Measurements from ENCODE around the gene CCDC24.

The CCDC24 gene

DNA sequence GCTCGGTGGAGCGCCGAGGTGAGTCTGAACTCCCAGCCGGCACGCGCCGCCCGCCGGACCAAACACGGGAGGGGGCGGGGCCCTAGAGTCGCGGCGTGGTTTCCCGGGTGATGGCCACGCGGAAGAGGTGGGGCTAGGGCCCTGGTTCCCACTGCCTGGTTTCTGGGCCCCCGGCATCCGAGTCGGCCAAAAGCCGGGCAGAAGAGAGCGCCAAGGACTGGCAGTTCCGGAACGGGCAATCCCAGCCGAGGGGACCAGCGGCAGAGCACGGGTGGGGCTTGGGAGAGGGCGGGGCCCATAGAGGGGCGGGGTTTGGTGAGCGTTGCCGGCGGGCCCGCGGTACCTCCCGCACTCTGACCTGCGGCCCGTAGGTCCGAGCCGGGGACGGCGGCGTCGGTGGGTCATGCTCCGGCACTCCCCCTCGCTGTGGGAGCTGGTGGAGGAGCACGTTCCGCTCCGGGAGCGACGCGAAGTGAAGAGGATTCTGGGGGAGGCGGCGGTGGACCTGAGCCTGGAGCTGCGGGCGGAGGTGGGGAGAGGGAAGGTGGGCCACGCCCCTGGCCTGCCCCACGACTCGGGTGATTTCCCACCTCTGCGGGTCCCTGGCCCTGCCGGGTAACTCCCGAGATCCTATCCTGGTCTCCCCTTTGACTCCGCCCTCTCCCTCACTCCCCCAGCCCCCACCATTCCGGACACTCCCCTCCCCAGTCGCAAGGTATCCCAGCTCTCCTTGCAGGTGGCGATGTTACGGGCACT is at the start of gene CCDC24:
TSS of gene CCDC24 (plus strand) at position 124 of the 756 bp plus-strand sequence. CDS start at position 404, 280 bp downstream.
- H3K9ac ChIP-seq (ENCODE audit: low read length), result peak within 1 kb of the TSS; percentile 74
- no peaks in the 10 kb centered on the region for H3K9me3 ChIP-seq (ENCODE audit: control insufficient read depth, low read length)
- H3K4me3 ChIP-seq (ENCODE audit: low read length), result peak within 1 kb of the TSS; percentile 61
- no peaks in the 10 kb centered on the region for H3K27me3 ChIP-seq (ENCODE audit: control insufficient read depth, insufficient read depth, low read length)
- no peaks in the 10 kb centered on the region for H3K36me3 ChIP-seq (ENCODE audit: control insufficient read depth, insufficient read depth, low read length)
- H3K4me1 ChIP-seq (ENCODE audit: control insufficient read depth, insufficient read depth, low read length), result peaks cover 29% of the 10 kb centered on the region

GRCh38 chr1:43942411-43942810 is 49.0 kb upstream of the CCDC24 start:
- Histone ChIP-seq H3K4me1 (ENCODE audit: control insufficient read depth, insufficient read depth, low read length) (peaks cover 2% of the 10 kb centered on the region), H3K4me3 (ENCODE audit: low read length) (no peak overlapping the region), H3K9me3 (ENCODE audit: control insufficient read depth, low read length) (no peaks in the 10 kb centered on the region), H3K9ac (ENCODE audit: low read length) (no peak overlapping the region), H3K27me3 (ENCODE audit: control insufficient read depth, insufficient read depth, low read length) (no peaks in the 10 kb centered on the region), H3K36me3 (ENCODE audit: control insufficient read depth, insufficient read depth, low read length) (no peaks in the 10 kb centered on the region)

GRCh38 chr1:43944860-43945259 is 46.5 kb upstream of the CCDC24 start:
- Histone ChIP-seq H3K36me3 (ENCODE audit: control insufficient read depth, insufficient read depth, low read length) (no peaks in the 10 kb centered on the region), H3K9ac (ENCODE audit: low read length) (no peak overlapping the region), H3K4me3 (ENCODE audit: low read length) (no peak overlapping the region), H3K27me3 (ENCODE audit: control insufficient read depth, insufficient read depth, low read length) (no peaks in the 10 kb centered on the region), H3K4me1 (ENCODE audit: control insufficient read depth, insufficient read depth, low read length) (peaks cover 12% of the 10 kb centered on the region), H3K9me3 (ENCODE audit: control insufficient read depth, low read length) (no peaks in the 10 kb centered on the region)

DNA sequence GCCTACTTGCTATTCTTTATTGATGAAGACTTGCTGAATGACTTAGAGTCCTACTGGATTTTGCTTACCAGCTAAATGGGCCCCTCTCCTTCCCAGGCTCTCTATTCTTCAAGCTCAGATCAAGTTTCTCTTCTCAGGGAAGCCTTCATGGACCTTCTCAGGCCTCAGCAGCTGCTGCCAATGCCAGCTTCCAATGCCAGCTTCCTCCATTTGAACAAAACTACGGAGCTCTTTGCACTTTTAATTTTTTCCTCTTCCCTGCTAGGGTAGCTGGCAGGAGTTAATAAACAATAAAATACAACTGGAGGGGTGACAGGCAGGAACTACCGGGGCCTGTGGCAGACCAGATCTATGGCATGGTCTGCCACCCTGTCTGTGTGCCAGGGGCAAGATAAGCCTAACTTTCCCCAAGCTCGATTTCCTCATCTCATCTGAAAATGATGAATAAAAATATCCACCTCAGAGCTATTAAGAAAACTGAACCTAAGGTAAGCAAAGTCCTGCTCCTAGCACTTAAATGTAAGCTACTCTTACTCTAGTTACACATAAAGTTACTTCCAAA is 45.6 kb upstream of the CCDC24 start:
- Histone ChIP-seq H3K4me1 (ENCODE audit: control insufficient read depth, insufficient read depth, low read length) (peaks cover 12% of the 10 kb centered on the region), H3K9ac (ENCODE audit: low read length) (peak overlapping the region; percentile 61), H3K36me3 (ENCODE audit: control insufficient read depth, insufficient read depth, low read length) (no peaks in the 10 kb centered on the region), H3K4me3 (ENCODE audit: low read length) (peak overlapping the region; percentile 24), H3K9me3 (ENCODE audit: control insufficient read depth, low read length) (no peaks in the 10 kb centered on the region), H3K27me3 (ENCODE audit: control insufficient read depth, insufficient read depth, low read length) (no peaks in the 10 kb centered on the region)

GRCh38 chr1:43946236-43947060 is 45.0 kb upstream of the CCDC24 start, which contains the start of gene IPO13:
IPO13 (plus strand) TSS chr1:43946950; CDS start chr1:43947601, 651 bp downstream.
- H3K4me1 ChIP-seq (ENCODE audit: control insufficient read depth, insufficient read depth, low read length), result peaks cover 12% of the 10 kb centered on the region
- no peaks in the 10 kb centered on the region for H3K36me3 ChIP-seq (ENCODE audit: control insufficient read depth, insufficient read depth, low read length)
- H3K9ac ChIP-seq (ENCODE audit: low read length), result peak within 1 kb of the TSS; percentile 89
- peak within 1 kb of the TSS; percentile 53 for H3K4me3 ChIP-seq (ENCODE audit: low read length)
- no peaks in the 10 kb centered on the region for H3K9me3 ChIP-seq (ENCODE audit: control insufficient read depth, low read length)
- H3K27me3 ChIP-seq (ENCODE audit: control insufficient read depth, insufficient read depth, low read length), result no peaks in the 10 kb centered on the region

DNA sequence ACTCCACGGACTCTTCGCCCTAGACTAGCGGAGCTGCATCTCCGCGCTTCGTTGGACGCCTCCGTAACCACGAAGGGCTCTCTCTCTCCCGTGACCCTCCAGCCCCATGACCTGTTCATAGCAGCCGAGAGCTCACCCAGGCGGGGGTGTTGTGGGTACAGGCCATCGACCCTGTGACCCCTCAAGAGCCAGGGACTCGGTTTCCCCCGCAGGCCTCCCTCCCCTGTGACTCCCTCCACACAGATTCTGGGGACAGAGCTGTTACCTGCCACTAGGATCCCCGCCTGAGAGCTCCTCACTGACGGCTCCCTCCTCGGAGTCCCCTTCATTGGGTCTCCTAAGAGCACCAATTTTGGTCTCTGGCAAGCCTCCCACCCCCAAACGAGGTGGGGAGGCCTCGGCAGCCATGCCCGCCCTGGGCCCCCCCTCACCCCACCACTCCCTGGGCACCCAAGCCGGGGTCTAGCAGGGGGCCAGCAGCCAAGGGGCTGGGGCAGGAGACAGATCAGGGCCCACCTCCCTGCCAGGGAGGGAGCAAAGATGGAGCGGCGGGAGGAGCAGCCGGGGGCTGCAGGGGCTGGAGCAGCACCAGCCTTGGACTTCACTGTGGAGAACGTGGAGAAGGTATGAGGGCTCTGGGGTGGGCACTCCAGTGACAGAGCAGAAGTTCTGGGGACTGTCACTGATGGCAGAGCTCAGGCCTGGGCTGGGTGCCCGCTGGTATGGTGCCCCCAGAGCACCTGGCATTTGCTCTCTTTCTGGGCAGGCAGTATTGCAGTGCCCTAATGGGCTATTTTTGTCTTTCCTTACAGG is 44.1 kb upstream of the CCDC24 start:
- H3K27me3 ChIP-seq (ENCODE audit: control insufficient read depth, insufficient read depth, low read length), result no peaks in the 10 kb centered on the region
- H3K9me3 ChIP-seq (ENCODE audit: control insufficient read depth, low read length), result no peaks in the 10 kb centered on the region
- H3K9ac ChIP-seq (ENCODE audit: low read length), result peak overlapping the region; percentile 89
- peak overlapping the region; percentile 53 for H3K4me3 ChIP-seq (ENCODE audit: low read length)
- H3K4me1 ChIP-seq (ENCODE audit: control insufficient read depth, insufficient read depth, low read length), result peaks cover 12% of the 10 kb centered on the region
- no peaks in the 10 kb centered on the region for H3K36me3 ChIP-seq (ENCODE audit: control insufficient read depth, insufficient read depth, low read length)

- Histone ChIP-seq H3K4me3 (ENCODE audit: low read length) (peak overlapping the region; percentile 53), H3K4me1 (ENCODE audit: control insufficient read depth, insufficient read depth, low read length) (peaks cover 12% of the 10 kb centered on the region), H3K9ac (ENCODE audit: low read length) (peak overlapping the region; percentile 89), H3K27me3 (ENCODE audit: control insufficient read depth, insufficient read depth, low read length) (no peaks in the 10 kb centered on the region), H3K36me3 (ENCODE audit: control insufficient read depth, insufficient read depth, low read length) (no peaks in the 10 kb centered on the region), H3K9me3 (ENCODE audit: control insufficient read depth, low read length) (no peaks in the 10 kb centered on the region)
These were observed 43.4 kb upstream of the CCDC24 start for GRCh38 chr1:43947874-43948437.

DNA sequence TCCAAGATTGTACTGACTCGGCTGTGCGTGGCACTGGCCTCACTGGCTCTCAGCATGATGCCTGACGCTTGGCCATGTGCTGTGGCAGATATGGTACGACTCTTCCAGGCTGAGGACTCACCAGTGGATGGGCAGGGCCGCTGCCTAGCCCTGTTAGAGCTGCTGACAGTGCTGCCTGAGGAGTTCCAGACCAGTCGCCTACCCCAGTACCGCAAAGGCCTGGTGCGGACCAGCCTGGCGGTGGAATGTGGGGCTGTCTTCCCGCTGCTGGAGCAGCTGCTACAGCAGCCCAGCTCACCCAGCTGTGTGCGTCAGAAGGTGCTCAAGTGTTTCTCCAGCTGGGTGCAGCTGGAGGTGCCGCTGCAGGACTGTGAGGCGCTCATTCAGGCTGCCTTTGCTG is 41.7 kb upstream of the CCDC24 start:
- H3K4me1 ChIP-seq (ENCODE audit: control insufficient read depth, insufficient read depth, low read length), result peaks cover 12% of the 10 kb centered on the region
- no peak overlapping the region for H3K9ac ChIP-seq (ENCODE audit: low read length)
- H3K4me3 ChIP-seq (ENCODE audit: low read length), result no peak overlapping the region
- H3K9me3 ChIP-seq (ENCODE audit: control insufficient read depth, low read length), result no peaks in the 10 kb centered on the region
- no peaks in the 10 kb centered on the region for H3K36me3 ChIP-seq (ENCODE audit: control insufficient read depth, insufficient read depth, low read length)
- H3K27me3 ChIP-seq (ENCODE audit: control insufficient read depth, insufficient read depth, low read length), result no peaks in the 10 kb centered on the region

DNA sequence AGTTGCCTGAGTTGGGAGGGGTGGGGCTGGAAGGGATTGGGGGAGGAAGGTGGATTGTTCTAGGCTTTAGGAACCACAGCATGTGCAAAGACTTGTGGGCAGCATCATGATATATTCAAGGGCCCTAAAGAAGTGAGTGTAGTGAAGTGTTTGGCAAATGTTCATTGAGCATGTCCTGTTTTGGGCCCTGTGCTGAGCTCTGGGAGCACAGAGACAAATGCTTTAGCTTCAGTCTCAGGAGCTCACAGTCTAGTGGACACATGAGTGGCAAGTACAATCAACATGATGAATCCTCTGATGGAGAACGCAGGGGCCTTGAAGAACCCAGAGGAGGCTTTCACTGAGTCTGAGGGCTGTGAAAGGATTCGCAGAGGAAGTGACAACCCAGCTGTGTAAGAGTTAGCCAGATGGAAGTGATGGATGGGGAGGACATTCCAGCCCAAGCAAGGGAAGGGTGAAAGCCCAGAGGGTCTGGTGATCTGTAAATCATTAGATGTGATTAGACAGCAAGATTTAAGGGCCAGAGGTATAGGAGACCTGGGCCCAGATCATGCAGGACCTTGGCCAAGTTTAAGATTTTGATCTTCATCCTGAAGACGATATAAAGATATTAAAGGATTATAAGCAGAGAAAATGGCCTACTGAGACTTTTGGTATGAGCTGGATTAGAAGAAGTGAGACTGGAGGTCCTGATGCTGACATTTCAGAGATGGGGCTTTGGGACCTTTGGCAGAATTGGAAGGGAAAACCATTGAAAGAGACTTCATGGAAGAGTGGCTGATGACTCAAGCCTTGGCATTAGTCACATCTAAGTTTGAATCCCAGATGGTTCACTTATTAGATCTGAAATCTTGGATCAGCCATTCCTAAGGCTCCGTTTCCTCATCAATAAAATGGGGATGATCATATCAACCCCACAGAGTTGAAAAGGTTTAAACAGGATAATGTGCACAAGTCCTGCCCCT is 40.1 kb upstream of the CCDC24 start:
- H3K4me3 ChIP-seq (ENCODE audit: low read length), result no peak overlapping the region
- H3K9me3 ChIP-seq (ENCODE audit: control insufficient read depth, low read length), result no peaks in the 10 kb centered on the region
- H3K4me1 ChIP-seq (ENCODE audit: control insufficient read depth, insufficient read depth, low read length), result peaks cover 12% of the 10 kb centered on the region
- no peaks in the 10 kb centered on the region for H3K36me3 ChIP-seq (ENCODE audit: control insufficient read depth, insufficient read depth, low read length)
- no peaks in the 10 kb centered on the region for H3K27me3 ChIP-seq (ENCODE audit: control insufficient read depth, insufficient read depth, low read length)
- H3K9ac ChIP-seq (ENCODE audit: low read length), result no peak overlapping the region

DNA sequence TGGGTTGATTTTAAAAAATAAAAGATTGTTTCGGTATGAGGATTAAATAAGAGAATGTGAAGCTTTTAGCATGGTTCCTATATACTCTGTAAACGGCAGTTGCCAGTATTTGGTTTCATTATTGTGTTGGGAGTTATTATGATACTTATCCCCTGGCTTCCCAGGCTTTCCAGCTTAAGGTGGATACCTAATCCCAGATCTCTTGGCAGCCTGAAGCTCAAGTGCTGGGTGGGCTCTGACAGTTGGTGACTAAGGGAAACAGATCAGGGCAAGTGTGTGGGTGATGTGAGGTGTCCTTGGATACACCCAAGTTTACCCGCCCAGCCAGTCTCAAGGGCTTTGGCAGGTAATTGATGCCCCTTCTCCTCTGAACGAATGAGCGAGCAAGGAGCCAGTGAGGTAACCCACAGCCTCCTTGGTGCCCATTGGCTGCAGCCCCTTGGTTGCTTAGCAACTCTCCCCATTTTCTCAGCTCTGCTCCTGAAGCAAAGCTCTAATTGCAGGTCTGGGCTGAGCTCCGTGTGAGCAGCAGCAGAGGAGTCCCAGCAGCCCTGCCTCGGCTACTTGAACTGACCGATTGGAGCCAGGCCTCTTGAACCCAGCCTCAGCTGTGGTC is 38.6 kb upstream of the CCDC24 start:
- no peak overlapping the region for H3K9ac ChIP-seq (ENCODE audit: low read length)
- H3K27me3 ChIP-seq (ENCODE audit: control insufficient read depth, insufficient read depth, low read length), result no peaks in the 10 kb centered on the region
- peaks cover 6% of the 10 kb centered on the region for H3K4me1 ChIP-seq (ENCODE audit: control insufficient read depth, insufficient read depth, low read length)
- H3K36me3 ChIP-seq (ENCODE audit: control insufficient read depth, insufficient read depth, low read length), result no peaks in the 10 kb centered on the region
- H3K9me3 ChIP-seq (ENCODE audit: control insufficient read depth, low read length), result no peaks in the 10 kb centered on the region
- no peak overlapping the region for H3K4me3 ChIP-seq (ENCODE audit: low read length)
